Fibroblast of skin of left quadriceps (primary cell): ENCODE measurements around the gene AADACL2.

Source experiments
- DNase-seq, 2 experiments: peaks; one replicate each; pipeline ENCODE4 v3.0.0-alpha.2; 2013; ENCODE audit warnings: low read depth in 2 of 2

Gene AADACL2

DNA sequence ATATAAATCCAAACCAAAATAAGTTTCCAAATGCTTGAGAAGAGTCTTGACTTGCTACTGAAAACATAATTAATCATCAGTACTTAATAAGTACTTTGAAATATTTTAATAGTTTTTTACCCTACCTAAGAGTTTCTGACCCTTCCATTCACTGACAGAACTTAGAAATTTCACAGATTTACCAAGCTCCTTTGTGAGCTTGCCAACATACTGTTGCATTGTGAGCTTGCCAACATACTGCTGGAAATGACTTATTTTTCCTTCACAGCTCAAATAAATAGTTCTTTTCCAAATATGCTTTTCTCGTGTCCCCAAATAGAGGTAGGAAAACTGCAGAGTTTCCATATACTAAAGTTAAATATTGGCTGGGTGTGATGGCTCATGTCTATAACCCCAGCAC lies 70.5 kb downstream of the AADACL2 start:
- no peak for DNase-seq

DNA sequence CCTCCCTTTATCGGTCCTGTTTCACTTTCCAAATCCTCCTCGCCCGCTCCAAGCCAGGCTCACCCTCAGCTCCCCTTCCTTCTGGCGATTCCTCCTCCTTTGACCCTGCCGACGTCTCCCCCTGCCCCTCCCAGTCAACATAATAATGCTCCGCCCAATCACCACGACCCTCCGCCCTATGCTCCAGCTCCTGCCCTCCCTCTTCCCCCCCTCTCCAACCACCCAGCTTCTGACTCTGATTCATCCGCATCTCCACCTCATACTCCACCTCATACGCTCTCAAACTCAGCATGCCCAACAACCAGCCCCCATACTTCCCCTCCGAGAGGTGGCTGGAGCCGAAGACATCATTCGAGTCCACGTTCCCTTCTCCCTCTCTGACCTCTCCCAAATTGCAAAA lies 73.1 kb downstream of the AADACL2 start:
- DNase-seq = no peak
